Stimulated activated CD8-positive, alpha-beta memory T cell treated with anti-CD3 and anti-CD28 coated beads, Interleukin-7, amount 100 ng/mL, for 48 hours (primary cell): ENCODE measurements around the gene RSRC1.
A peak's percentile ranks its signal among the peaks of the same experiment; 100 is the strongest.

Source experiments
- DNase-seq, 2 donors: peaks; one replicate each; pipeline ENCODE4 v3.0.0-alpha.2; 2020; ENCODE audit warnings: low read depth in 1 of 2; ENCODE audit errors: extremely low read depth in 1 of 2

Gene RSRC1

GRCh38 chr3:158127250-158128219 lies 17.6 kb downstream of the RSRC1 start:
- no peak for DNase-seq

GRCh38 chr3:158128755-158129154 lies 18.9 kb downstream of the RSRC1 start:
- DNase-seq, result no peak

GRCh38 chr3:158134363-158134762 lies 24.5 kb downstream of the RSRC1 start:
- no peak for DNase-seq

- DNase-seq, result no peak
These were observed 30.5 kb downstream of the RSRC1 start for GRCh38 chr3:158140396-158140795.

- no peak for DNase-seq
These were observed 38.3 kb downstream of the RSRC1 start for GRCh38 chr3:158148218-158148617.

GRCh38 chr3:158152186-158152585 lies 42.3 kb downstream of the RSRC1 start:
- DNase-seq, result no peak

GRCh38 chr3:158158969-158159368 lies 49.1 kb downstream of the RSRC1 start:
- no peak for DNase-seq

- DNase-seq, result no peak
These were observed 49.8 kb downstream of the RSRC1 start for GRCh38 chr3:158159714-158160113.

- no peak for DNase-seq
These were observed 51.1 kb downstream of the RSRC1 start for GRCh38 chr3:158160958-158161357.

- DNase-seq, result no peak
These were observed 55.3 kb downstream of the RSRC1 start for GRCh38 chr3:158165141-158165655.

- DNase-seq, result no peak
These were observed 55.8 kb downstream of the RSRC1 start for GRCh38 chr3:158165730-158166129.

GRCh38 chr3:158166223-158166622 lies 56.3 kb downstream of the RSRC1 start:
- no peak for DNase-seq

- peak in 1 of 2 donors; percentile 18 for DNase-seq
These were observed 58.1 kb downstream of the RSRC1 start for GRCh38 chr3:158167737-158168557.

GRCh38 chr3:158169091-158169491 lies 59.2 kb downstream of the RSRC1 start:
- DNase-seq, result no peak

- DNase-seq, result no peak
These were observed 71.2 kb downstream of the RSRC1 start for GRCh38 chr3:158181096-158181495.

GRCh38 chr3:158185711-158186110 lies 75.8 kb downstream of the RSRC1 start:
- no peak for DNase-seq

- DNase-seq, result no peak
These were observed 91.1 kb downstream of the RSRC1 start for GRCh38 chr3:158200955-158201354.

GRCh38 chr3:158205324-158205723 lies 95.4 kb downstream of the RSRC1 start:
- no peak for DNase-seq

- no peak for DNase-seq
These were observed 96.1 kb downstream of the RSRC1 start for GRCh38 chr3:158205994-158206393.

- DNase-seq, result no peak
These were observed 100.2 kb downstream of the RSRC1 start for GRCh38 chr3:158210067-158210466.

- no peak for DNase-seq
These were observed 103.6 kb downstream of the RSRC1 start for GRCh38 chr3:158213461-158213860.
